ENCODE data around the gene CRK.
"Not testable (repeated sequence)": the region's sequence is repeated elsewhere in the genome, so short reads cannot be mapped to it uniquely, and the experiment has no call there.

CRK gene

DNA sequence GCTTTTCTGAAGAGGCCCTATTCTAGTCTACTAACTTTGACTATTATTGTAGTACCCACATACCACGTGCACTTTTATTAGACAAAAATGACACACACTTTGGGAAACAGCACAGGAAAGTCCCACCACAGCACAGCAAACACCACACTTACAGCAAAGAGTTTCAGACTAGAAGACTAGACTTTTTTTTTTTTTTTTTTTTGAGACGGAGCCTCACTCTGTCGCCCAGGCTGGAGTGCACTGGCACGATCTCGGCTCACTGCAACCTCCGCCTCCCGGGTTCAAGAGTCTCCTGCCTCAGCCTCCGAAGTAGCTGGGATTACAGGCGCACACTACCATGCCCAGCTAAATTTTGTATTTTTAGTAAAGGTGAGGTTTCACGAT is 76.1 kb downstream of the CRK start:
- no peaks in the 10 kb centered on the region for H3K27me3 ChIP-seq (replicated peaks; ENCODE audit: insufficient read depth, low read length)
- no peaks in the 10 kb centered on the region for H3K9me3 ChIP-seq (replicated peaks; ENCODE audit: insufficient read depth, low read length)
- H3K4me2 ChIP-seq (ENCODE audit: low read depth, low read length): peak overlapping the region; percentile 98
- DNase-seq: peak; percentile 90
- peaks cover 99% of the 10 kb centered on the region for H3K79me2 ChIP-seq (ENCODE audit: low read length)
- no peak for TF ChIP-seq EZH2 (optimal IDR thresholded peaks at IDR 0.05; ENCODE audit: low read depth, low read length)
- TF ChIP-seq EZH2phosphoT487 (IDR thresholded peaks at IDR 0.05; ENCODE audit: low read length): no peak
- TF ChIP-seq, protein P1, sequence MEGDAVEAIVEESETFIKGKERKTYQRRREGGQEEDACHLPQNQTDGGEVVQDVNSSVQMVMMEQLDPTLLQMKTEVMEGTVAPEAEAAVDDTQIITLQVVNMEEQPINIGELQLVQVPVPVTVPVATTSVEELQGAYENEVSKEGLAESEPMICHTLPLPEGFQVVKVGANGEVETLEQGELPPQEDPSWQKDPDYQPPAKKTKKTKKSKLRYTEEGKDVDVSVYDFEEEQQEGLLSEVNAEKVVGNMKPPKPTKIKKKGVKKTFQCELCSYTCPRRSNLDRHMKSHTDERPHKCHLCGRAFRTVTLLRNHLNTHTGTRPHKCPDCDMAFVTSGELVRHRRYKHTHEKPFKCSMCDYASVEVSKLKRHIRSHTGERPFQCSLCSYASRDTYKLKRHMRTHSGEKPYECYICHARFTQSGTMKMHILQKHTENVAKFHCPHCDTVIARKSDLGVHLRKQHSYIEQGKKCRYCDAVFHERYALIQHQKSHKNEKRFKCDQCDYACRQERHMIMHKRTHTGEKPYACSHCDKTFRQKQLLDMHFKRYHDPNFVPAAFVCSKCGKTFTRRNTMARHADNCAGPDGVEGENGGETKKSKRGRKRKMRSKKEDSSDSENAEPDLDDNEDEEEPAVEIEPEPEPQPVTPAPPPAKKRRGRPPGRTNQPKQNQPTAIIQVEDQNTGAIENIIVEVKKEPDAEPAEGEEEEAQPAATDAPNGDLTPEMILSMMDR (IDR thresholded peaks at IDR 0.05; ENCODE audit: low read length): no peak
- peaks cover 61% of the 10 kb centered on the region for H4K20me1 ChIP-seq (ENCODE audit: insufficient read depth, low read length)
- no peak overlapping the region for H2AFZ ChIP-seq (ENCODE audit: low read length)
- H3K27ac ChIP-seq (ENCODE audit: low read length): peak overlapping the region; percentile 87
- H3K9ac ChIP-seq (ENCODE audit: low read length): peak overlapping the region; percentile 26; the same call in 1 of the 2 replicates
- peak overlapping the region; percentile 33; the same call in 1 of the 2 replicates for H3K4me3 ChIP-seq (ENCODE audit: low read length)
- no peaks in the 10 kb centered on the region for H3K9me2 ChIP-seq (replicated peaks; ENCODE audit: insufficient read depth, low read length)
- peaks cover 66% of the 10 kb centered on the region for H3F3A ChIP-seq (ENCODE audit: insufficient read depth, low read length)
- no peaks in the 10 kb centered on the region for H3K36me3 ChIP-seq (replicated peaks; ENCODE audit: insufficient read depth, low read length)
- peaks cover 64% of the 10 kb centered on the region for H3K4me1 ChIP-seq (ENCODE audit: low read length)

DNA sequence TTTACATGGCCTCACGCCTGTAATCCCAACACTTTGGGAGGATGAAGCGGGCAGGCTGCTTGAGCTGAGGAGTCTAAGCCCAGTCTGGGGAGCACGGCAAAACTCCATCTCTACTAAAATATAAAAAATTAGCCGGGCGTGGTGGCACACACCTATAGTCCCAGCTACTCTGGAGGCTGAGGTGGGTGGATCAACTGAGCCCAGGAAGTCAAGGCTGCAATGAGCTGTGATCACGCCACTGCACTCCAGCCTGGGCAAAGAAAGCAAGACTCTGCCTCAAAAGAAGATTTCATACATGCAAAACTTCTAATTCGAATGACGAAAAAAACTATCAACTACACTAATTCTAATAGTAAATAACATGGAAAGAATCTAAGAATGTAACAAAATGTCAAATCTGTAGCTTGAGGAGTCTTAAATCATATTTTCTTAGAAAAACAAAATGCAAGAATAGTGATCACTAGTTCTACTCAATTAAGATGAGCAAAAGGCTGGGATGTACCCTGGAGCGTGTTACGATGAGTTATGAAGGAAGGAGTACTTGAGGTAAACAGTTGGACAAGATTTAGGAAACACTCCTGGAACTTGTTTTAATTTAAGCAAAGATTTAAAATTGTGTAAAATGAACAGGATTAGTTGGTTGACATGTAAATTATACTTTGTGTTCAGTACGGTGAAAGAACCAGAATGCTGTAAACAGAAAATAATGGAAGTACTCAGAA is 76.7 kb downstream of the CRK start:
- Histone ChIP-seq H3K9me2 (replicated peaks; ENCODE audit: insufficient read depth, low read length) (no peaks in the 10 kb centered on the region), H2AFZ (ENCODE audit: low read length) (no peak overlapping the region), H3K4me3 (ENCODE audit: low read length) (peak overlapping the region; percentile 52), H3F3A (ENCODE audit: insufficient read depth, low read length) (peaks cover 68% of the 10 kb centered on the region), H3K27ac (ENCODE audit: low read length) (peak overlapping the region; percentile 87), H3K27me3 (replicated peaks; ENCODE audit: insufficient read depth, low read length) (no peaks in the 10 kb centered on the region), H3K9me3 (replicated peaks; ENCODE audit: insufficient read depth, low read length) (no peaks in the 10 kb centered on the region), H3K36me3 (replicated peaks; ENCODE audit: insufficient read depth, low read length) (no peaks in the 10 kb centered on the region), H3K4me1 (ENCODE audit: low read length) (peaks cover 70% of the 10 kb centered on the region), H3K79me2 (ENCODE audit: low read length) (peaks cover 99% of the 10 kb centered on the region), H4K20me1 (ENCODE audit: insufficient read depth, low read length) (peaks cover 61% of the 10 kb centered on the region), H3K4me2 (ENCODE audit: low read depth, low read length) (peak overlapping the region; percentile 98), H3K9ac (ENCODE audit: low read length) (peak overlapping the region; percentile 54; the same call in 1 of the 2 replicates)
- TF ChIP-seq, protein P1 (IDR thresholded peaks at IDR 0.05; ENCODE audit: low read length): no peak
- no peak for TF ChIP-seq EZH2 (optimal IDR thresholded peaks at IDR 0.05; ENCODE audit: low read depth, low read length)
- TF ChIP-seq EZH2phosphoT487 (IDR thresholded peaks at IDR 0.05; ENCODE audit: low read length): no peak
- DNase-seq: no peak

DNA sequence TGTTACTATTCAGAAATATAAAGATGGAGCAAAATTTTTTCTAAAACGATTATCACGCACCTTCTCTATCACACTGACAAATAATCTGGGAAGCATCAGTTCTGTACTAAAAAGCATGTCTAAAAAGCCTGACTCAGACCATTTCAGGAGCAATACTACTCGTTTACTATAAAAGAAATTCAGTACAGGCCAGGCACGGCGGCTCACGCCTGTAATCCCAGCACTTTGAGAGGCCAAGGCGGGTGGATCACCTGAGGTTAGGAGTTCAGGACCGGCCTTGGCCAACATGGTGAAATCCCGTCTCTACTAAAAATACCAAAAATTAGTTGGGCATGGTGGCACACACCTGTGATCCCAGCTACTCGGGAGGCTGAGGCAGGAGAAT is 77.6 kb downstream of the CRK start:
- H3F3A ChIP-seq (ENCODE audit: insufficient read depth, low read length): peaks cover 68% of the 10 kb centered on the region
- H3K27me3 ChIP-seq (replicated peaks; ENCODE audit: insufficient read depth, low read length); H3K9me3 ChIP-seq (replicated peaks; ENCODE audit: insufficient read depth, low read length); H3K9me2 ChIP-seq (replicated peaks; ENCODE audit: insufficient read depth, low read length); H2AFZ ChIP-seq (ENCODE audit: low read length); H3K4me3 ChIP-seq (ENCODE audit: low read length); H3K36me3 ChIP-seq (replicated peaks; ENCODE audit: insufficient read depth, low read length); DNase-seq; H3K9ac ChIP-seq (ENCODE audit: low read length): not testable (repeated sequence)
- H4K20me1 ChIP-seq (ENCODE audit: insufficient read depth, low read length): peaks cover 61% of the 10 kb centered on the region
- peak overlapping the region; percentile 87; the same call in 1 of the 2 replicates for H3K27ac ChIP-seq (ENCODE audit: low read length)
- peak overlapping the region; percentile 98 for H3K4me2 ChIP-seq (ENCODE audit: low read depth, low read length)
- H3K79me2 ChIP-seq (ENCODE audit: low read length): peaks cover 99% of the 10 kb centered on the region
- peaks cover 79% of the 10 kb centered on the region for H3K4me1 ChIP-seq (ENCODE audit: low read length)

DNA sequence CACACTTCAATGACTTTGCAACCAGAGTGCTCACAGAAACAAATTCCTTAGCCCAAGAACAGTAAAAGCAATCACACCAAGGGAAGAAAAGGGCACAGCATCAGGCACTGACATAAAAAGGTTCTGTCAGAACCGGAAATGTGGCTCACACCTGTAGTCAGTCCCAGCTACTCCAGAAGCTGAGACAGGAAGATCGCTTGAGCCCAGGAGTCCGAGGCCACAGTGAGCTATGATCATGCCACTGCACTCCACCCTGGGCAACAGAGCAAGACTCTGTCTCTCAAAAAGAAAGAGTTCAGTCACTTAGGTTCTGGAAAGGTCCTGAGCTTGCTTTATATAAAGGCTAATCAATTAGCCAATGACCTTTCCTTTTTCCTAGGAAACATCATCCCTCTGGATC is 78.7 kb downstream of the CRK start:
- H3K36me3 ChIP-seq (replicated peaks; ENCODE audit: insufficient read depth, low read length): no peaks in the 10 kb centered on the region
- H3K4me3 ChIP-seq (ENCODE audit: low read length): no peak overlapping the region
- no peaks in the 10 kb centered on the region for H3K27me3 ChIP-seq (replicated peaks; ENCODE audit: insufficient read depth, low read length)
- TF ChIP-seq EZH2 (optimal IDR thresholded peaks at IDR 0.05; ENCODE audit: low read depth, low read length): no peak
- no peak for TF ChIP-seq EZH2phosphoT487 (IDR thresholded peaks at IDR 0.05; ENCODE audit: low read length)
- TF ChIP-seq, protein P1 (IDR thresholded peaks at IDR 0.05; ENCODE audit: low read length): no peak
- H3K4me2 ChIP-seq (ENCODE audit: low read depth, low read length): peak overlapping the region; percentile 67
- peak overlapping the region; percentile 87 for H3K27ac ChIP-seq (ENCODE audit: low read length)
- peaks cover 68% of the 10 kb centered on the region for H3F3A ChIP-seq (ENCODE audit: insufficient read depth, low read length)
- DNase-seq: peak; percentile 51
- no peaks in the 10 kb centered on the region for H3K9me3 ChIP-seq (replicated peaks; ENCODE audit: insufficient read depth, low read length)
- peaks cover 99% of the 10 kb centered on the region for H3K79me2 ChIP-seq (ENCODE audit: low read length)
- peaks cover 59% of the 10 kb centered on the region for H4K20me1 ChIP-seq (ENCODE audit: insufficient read depth, low read length)
- H3K9ac ChIP-seq (ENCODE audit: low read length): peak overlapping the region; percentile 41; the same call in 1 of the 2 replicates
- H3K4me1 ChIP-seq (ENCODE audit: low read length): peaks cover 89% of the 10 kb centered on the region
- H3K9me2 ChIP-seq (replicated peaks; ENCODE audit: insufficient read depth, low read length): no peaks in the 10 kb centered on the region
- no peak overlapping the region for H2AFZ ChIP-seq (ENCODE audit: low read length)

Measured in MM.1S (cell line).